Gastroesophageal sphincter (tissue), 4 donors: ENCODE measurements around the gene VPS33A. TPM values are rescaled to one million over a fixed set of nuclear protein-coding genes. Genes with fewer than 3 reads are reported as not detected.

Experiments
- ATAC-seq: fragments of 150-250 bp; one replicate; pipeline ENCODE4 v1.9.1; 2016; ENCODE audit warnings: mild to moderate bottlenecking, moderate library complexity
- H3K27ac ChIP-seq, 4 donors: fragments of 200-600 bp; sonication (generic) in 3 of 4; 1 replicate in 3 of 4; 2 replicates in 1 of 4; pipeline ENCODE4 v1.5.1; 2016 to 2019
- H3K27me3 ChIP-seq: fragments of 200-600 bp; sonication (generic); one replicate; pipeline ENCODE4 v1.5.1; 2019
- H3K36me3 ChIP-seq, 2 donors: fragments of 200-600 bp; sonication (generic); one replicate each; pipeline ENCODE4 v1.5.1; 2019; ENCODE audit warnings: control low read depth in 1 of 2
- H3K4me1 ChIP-seq, 3 donors: fragments of 200-600 bp; sonication (generic); 1 replicate in 2 of 3; 2 replicates in 1 of 3; pipeline ENCODE4 v1.5.1; 2016 to 2019; ENCODE audit warnings: control low read depth in 2 of 3
- H3K4me3 ChIP-seq, 2 donors: fragments of 200-600 bp; sonication (generic); one replicate each; pipeline ENCODE4 v1.5.1; 2019; ENCODE audit warnings: mild to moderate bottlenecking in 1 of 2, moderate library complexity in 1 of 2
- H3K9me3 ChIP-seq, 3 donors: fragments of 200-600 bp; sonication (generic); one replicate each; pipeline ENCODE4 v1.5.1; 2017 to 2019; ENCODE audit warnings: control low read depth in 2 of 3
- CTCF ChIP-seq, 4 experiments: fragments of 200-600 bp in 2 of 4; fragments of 450-650 bp in 2 of 4; sonication (generic) in 1 of 4; IDR thresholded peaks; one replicate each; pipeline ENCODE4 v1.5.1; 2017 to 2019; ENCODE audit warnings: antibody characterized with exemption in 4 of 4, mild to moderate bottlenecking in 2 of 4, moderate library complexity in 2 of 4
- EP300 ChIP-seq: sonication (generic); formaldehyde crosslinking; IDR thresholded peaks from one replicate; pipeline ENCODE4 v1.6.1; 2017; ENCODE audit warnings: antibody characterized with exemption, mild to moderate bottlenecking
- POLR2A ChIP-seq, 2 donors: fragments of 450-650 bp; IDR thresholded peaks; one replicate each; pipeline ENCODE4 v1.6.1; 2017; ENCODE audit warnings: antibody characterized with exemption in 2 of 2, mild to moderate bottlenecking in 2 of 2, moderate library complexity in 1 of 2
- POLR2AphosphoS5 ChIP-seq: sonication (generic); formaldehyde crosslinking; IDR thresholded peaks from one replicate; pipeline ENCODE4 v1.6.1; 2017; ENCODE audit warnings: antibody characterized with exemption
- WGBS, 2 donors: methylation state at CpG; one replicate each; pipeline ENCODE4 v1.1.5; 2018; ENCODE audit warnings: low coverage in 1 of 2; 5-methylcytosine and 5-hydroxymethylcytosine counted together
- total RNA-seq, 4 donors: library from RNA; depleted of rRNA; stranded (reverse); fragments of >200 nt; gene quantifications; one replicate each; pipeline ENCODE4 v1.1.0, GENCODE V29; 2016

Gene VPS33A
- total RNA-seq, 4 donors from 2014 or later, result 13.0 to 15.1 (median 13.6) TPM

GRCh38 chr12:122283680-122284079 lies 17.4 kb upstream of the VPS33A start:
- Histone ChIP-seq H3K9me3 (no peaks in the 10 kb centered on the region), H3K4me1 (peaks cover 0 to 7% (median 0%) of the 10 kb centered on the region in 3 donors), H3K4me3 (no peak overlapping the region), H3K36me3 (peaks cover 0 to 75% of the 10 kb centered on the region in 2 donors), H3K27ac (no peak overlapping the region), H3K27me3 (no peaks in the 10 kb centered on the region)
- ATAC-seq, result no peak
- TF ChIP-seq POLR2A (IDR thresholded peaks at IDR 0.05) (no peak), POLR2AphosphoS5 (no peak), EP300 (no peak), CTCF (IDR thresholded peaks at IDR 0.05) (no peak)
- WGBS, 2 donors, result 95 to 98% methylated on average over 5 of the region's 5 CpGs

- H3K27ac ChIP-seq, result no peak overlapping the region
- H3K27me3 ChIP-seq, result no peaks in the 10 kb centered on the region
- WGBS, 2 donors, result 48 to 50% methylated on average over 4 of the region's 4 CpGs
- TF ChIP-seq CTCF (IDR thresholded peaks at IDR 0.05) (no peak), POLR2AphosphoS5 (no peak), POLR2A (IDR thresholded peaks at IDR 0.05) (no peak), EP300 (no peak)
- H3K9me3 ChIP-seq, result no peaks in the 10 kb centered on the region
- ATAC-seq, result no peak
- no peak overlapping the region for H3K4me3 ChIP-seq
- H3K4me1 ChIP-seq, result peaks cover 0 to 7% (median 0%) of the 10 kb centered on the region in 3 donors
- H3K36me3 ChIP-seq, result peaks cover 0 to 75% of the 10 kb centered on the region in 2 donors
Observed at GRCh38 chr12:122282061-122282460, 15.8 kb upstream of the VPS33A start.

- Histone ChIP-seq H3K4me1 (no peaks in the 10 kb centered on the region), H3K9me3 (no peaks in the 10 kb centered on the region), H3K27ac (no peak overlapping the region), H3K4me3 (no peak overlapping the region), H3K27me3 (no peaks in the 10 kb centered on the region), H3K36me3 (peaks cover 0 to 95% of the 10 kb centered on the region in 2 donors)
- no peak for ATAC-seq
- TF ChIP-seq CTCF (IDR thresholded peaks at IDR 0.05), result no peak
- TF ChIP-seq POLR2A (IDR thresholded peaks at IDR 0.05), result no peak
- TF ChIP-seq EP300, result no peak
- no peak for TF ChIP-seq POLR2AphosphoS5
- 70 to 75% methylated on average over 4 to 7 of the region's 7 CpGs for WGBS, 2 donors
Observed at GRCh38 chr12:122276242-122276641, 9.9 kb upstream of the VPS33A start.

GRCh38 chr12:122275459-122275858 lies 9.2 kb upstream of the VPS33A start:
- Histone ChIP-seq H3K4me3 (no peak overlapping the region), H3K27ac (no peak overlapping the region), H3K36me3 (peaks cover 0 to 95% of the 10 kb centered on the region in 2 donors)

More at GRCh38 chr12:122275459-122275858, 9.2 kb upstream of the VPS33A start:
- Histone ChIP-seq H3K9me3 (no peaks in the 10 kb centered on the region), H3K4me1 (no peaks in the 10 kb centered on the region), H3K27me3 (no peaks in the 10 kb centered on the region)
- WGBS, 2 donors, result 81 to 100% methylated on average over 1 to 4 of the region's 8 CpGs
- TF ChIP-seq CTCF (IDR thresholded peaks at IDR 0.05), result no peak
- no peak for ATAC-seq
